CD4-positive, alpha-beta T cell treated with Interferon alpha-2 for 1 hour (primary cell): ENCODE results near the gene AKAP7.

Experiments
- DNase-seq, 2 donors: peaks; one replicate each; pipeline ENCODE4 v3.0.0-alpha.2; 2020 to 2022

The AKAP7 gene

DNA sequence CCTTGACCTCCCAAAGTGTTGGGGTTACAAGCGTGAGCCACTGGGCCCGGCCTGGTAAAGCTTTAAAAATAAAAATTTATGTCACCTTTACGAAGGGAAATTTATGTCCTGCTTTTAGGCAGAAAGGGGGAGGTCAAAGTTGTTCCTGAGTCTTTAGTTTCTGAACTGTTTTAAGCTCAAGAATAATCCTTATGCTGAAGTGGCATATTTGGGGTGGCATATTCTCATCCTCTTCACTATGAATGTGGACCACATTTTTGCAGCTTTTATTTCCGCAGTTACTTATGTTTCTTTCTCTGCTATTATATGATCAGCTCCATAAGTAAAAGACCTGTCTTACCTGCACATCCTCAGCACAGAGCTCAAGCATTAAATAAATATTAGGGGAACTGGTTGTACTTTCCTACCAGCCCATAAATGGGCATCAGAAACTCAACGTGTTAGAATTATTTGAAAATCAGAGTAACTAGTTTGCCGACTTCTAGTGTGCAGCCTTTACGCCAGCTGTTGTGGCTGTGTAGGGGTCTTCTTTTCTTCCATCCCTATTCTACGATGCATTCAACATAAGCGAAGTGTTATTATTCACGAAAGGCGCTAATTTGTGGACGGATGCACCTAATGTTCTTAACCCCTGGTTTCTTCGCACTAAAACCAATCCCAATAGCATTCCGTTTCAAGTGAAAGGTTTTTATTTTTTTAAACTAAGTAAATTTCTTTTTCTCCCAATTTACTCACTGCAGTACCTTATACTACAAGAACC, 867 bp upstream of the AKAP7 start:
- no peak for DNase-seq

DNA sequence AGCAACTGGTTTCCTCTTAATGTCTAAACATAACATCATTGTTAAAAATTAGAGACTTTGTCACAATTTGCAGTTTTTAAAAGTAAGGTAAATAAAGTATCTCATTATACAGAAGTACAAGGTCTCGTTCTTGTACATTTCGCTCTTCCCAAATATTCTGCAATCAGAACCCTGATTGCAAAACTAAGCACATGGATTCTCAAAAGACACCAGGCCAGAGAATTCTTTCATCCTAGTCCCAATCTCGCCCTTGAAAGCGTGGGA, 355 bp upstream of the AKAP7 start:
- no peak for DNase-seq

DNA sequence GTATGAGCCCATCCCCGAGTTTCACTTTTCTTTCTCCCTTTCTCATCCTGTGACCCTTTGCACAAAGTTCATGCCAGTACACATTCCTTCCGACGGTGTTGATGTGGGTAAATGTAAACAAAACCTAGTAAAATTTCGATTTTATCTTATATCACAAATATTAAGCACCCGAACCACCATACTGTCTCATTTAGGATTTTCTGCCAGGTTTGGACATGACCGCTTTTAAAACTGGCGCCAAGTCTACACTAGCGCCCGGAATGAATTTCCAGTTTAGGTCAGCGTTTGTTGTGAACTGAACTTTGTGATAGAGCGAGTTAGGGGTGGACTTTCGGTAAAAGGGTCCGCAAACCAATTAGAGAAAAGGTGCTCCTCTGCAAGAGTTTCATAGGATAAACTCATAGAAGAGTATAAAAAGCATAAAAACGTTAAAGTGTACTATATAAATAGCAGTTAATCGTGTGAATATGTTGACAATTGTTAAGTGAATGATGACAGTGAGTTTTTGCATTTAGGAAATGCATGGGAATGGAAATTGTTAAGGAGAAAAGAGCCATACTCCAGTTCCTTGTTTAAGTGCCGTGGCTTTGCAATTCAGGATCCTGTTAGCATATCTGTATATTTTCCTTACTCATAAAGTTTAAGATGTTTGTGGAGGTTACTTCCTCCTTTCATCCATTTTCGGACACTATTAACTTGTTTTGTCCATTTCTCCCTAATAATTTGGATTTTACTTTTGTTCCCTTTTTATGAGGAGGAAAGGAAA, 937 bp downstream of the AKAP7 start:
- no peak for DNase-seq

DNA sequence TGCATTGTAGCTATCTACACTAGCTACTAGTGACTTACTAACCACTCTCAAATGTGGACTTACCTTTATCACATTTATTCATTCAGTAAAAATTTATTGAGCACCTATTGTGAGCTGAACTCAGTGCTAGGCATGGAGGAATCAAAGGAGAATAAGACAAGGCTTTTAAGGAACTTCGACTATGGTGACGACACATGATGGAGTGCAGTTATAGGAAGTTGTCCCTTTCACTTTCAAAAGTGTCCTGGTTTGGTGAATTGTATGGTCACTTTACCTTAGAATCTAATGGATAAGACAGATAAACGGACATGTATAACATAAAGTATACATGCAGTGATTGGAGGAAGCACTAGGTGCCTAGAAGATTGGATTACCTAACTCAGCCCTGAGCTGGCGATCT, 4.3 kb downstream of the AKAP7 start:
- DNase-seq = no peak

DNA sequence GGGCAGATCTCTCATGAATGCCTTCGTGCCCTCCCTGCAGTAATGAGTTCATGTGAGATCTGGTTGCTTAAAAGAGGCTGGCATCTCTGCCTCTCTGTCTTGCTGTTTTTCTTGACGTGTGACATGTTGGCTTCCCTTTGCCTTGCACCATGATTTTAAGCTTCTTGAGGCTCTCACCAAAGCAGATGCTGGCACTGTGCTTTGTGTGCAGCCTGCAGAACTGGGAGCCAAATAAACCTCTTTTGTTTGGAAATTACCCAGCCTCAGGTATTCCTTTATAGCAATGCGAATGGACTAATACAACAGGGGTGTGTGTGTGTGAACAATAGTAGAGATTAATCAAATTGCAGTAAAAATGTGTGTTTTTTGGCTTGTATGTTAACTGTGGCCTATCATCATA, 8.1 kb downstream of the AKAP7 start:
- no peak for DNase-seq

DNA sequence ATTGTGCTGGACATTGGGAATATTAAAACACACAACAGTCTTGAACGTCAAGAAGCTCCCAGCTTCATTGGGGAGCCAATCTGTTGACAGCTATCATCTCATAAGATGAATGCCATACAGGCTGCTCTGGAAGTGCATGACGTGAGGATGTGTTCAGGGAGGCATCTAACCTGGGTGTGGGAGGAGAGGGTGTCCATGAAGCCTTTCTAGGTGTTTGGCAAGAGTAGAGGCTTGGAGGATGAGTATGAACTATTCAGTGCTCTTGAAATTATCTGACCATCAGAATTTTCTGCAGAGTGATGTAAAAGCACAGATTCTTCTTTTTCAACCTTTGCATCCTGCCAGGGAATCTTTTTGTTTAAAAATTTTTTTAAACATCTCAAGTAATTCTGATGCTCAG, 11.6 kb downstream of the AKAP7 start:
- no peak for DNase-seq

DNA sequence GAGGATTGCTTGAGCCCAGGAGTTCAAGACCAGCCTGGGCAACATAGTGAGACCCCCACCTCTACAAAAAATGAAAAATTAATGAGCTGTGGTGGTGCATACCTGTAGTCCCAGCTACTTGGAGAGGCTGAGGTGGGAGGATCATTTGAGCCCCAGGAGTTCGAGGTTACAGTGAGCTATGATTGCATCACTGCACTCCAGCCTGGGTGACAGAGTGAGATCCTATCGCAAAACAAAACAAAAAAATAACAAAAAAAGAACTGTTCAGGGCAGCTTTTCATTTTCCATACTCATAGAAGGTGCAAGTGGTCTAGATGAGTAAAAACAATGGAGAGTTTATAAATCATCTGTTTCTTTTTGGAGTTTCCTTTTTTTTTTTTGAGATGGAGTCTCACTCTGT, 21.1 kb downstream of the AKAP7 start:
- DNase-seq = no peak

DNA sequence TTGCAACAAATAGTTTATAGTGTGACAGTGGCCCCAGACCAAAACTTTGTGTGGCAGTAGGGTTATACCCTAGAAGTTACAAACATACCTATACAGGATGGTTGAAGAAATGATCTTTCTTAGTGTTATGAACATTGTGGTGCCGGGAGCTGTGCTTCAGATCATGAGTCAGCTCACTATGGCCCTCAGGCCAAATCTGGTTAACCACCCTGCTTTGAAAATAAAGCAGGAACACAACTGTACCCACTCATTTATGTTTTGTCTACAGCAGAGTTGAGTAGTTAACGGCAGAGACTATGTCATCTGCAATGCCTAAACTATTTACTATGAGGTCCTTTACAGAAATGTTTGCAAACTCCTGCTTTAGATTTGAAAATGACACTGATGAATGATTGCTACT, 24.3 kb downstream of the AKAP7 start:
- no peak for DNase-seq

DNA sequence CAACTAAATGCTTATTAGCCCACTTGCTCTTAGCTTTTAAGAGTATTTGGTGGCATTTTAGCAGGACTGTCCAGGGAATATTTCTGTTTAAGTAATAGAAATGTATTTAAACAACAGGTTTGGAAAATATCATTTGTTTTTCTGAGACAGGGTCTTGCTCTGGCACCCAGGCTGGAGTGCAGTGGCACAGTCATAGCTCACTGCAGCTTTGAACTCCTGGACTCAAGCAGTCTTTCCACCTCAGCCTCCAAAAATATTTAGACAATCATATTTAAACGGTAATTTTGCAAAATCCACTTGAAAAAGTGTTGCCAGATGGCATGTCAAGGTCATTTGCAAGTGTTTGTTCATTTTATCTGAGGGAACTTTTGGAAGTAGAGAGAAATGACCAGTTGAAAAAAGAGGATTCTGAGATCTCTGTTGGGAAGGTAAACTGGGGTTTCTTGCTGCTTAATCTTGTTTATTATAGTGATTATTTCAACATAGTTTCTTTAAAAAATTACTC, 25.0 kb downstream of the AKAP7 start:
- no peak for DNase-seq

DNA sequence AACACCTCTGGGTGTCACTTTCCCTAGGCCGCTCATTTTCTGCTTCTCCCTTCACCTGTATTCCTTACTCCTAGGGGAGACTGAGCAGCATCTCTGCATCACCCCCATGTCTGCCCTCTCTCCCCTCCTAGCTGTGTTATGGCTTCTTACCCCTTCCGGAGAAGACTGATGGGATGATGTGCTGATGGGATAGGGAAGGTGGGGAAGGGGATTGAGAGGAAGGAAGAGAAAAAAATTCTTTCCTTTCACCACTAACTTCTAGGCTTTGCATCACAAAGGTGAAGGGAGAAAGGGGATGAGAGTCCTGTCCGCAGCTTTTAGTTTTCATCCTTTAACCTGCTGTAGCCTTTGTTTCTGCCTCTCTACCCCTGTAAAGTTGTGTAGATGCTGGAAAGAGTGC, 26.7 kb downstream of the AKAP7 start:
- DNase-seq = no peak

DNA sequence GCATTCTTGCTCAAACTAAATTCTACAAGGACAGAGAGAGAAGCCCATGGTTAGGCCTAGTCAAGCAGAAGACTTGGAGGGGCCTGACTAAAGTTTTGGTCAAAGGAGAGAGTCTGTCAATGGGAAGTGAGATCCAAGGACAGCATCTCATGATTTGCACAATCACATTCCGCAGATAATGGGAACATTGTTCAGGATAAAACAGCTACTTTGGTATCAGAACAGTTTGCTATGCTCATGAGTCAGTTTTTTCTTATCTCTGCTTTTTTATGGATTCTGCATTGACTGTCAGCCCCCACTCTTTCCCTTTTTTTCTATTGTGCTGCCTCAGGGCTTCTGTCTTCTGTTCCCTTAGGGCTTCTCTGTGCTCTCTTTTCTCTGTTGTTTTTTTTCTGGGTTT, 28.6 kb downstream of the AKAP7 start:
- DNase-seq = no peak

DNA sequence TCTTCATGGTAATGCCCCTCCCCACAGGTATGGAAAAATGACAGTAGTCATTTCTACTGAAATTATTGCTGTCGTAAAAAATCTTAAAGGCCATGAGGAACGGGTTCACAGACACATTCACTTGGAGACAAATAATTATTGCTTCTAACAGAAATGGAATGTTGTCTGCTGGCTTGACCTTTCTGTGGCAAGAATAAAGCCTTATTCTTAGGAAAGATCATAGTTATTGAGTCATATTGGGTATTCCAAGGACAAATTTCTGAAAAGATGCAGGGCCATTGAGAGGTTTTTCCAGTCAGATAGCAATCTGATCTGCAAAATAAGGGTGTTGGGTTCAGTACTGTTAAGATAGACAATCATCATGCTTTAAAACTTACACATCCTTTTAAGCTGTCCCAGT, 29.2 kb downstream of the AKAP7 start:
- DNase-seq = no peak

DNA sequence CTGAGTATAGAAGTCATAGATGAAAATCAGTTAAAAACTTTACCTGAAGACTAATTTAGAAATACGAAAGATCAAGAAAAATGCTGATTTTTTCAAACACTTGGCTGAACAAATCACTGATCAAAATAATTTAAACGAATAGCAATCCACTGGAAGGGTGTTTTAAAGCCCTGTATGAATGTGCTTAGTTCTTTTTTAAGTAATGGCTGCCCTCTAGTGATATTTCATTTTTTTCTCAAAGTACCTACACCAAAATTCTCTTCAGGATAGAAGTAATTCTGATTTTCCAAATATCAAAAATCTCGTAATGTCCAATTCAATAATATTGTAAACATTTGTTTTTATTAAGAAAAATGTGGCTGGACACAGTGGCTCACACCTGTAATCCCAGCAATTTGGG, 32.5 kb downstream of the AKAP7 start:
- DNase-seq = no peak

DNA sequence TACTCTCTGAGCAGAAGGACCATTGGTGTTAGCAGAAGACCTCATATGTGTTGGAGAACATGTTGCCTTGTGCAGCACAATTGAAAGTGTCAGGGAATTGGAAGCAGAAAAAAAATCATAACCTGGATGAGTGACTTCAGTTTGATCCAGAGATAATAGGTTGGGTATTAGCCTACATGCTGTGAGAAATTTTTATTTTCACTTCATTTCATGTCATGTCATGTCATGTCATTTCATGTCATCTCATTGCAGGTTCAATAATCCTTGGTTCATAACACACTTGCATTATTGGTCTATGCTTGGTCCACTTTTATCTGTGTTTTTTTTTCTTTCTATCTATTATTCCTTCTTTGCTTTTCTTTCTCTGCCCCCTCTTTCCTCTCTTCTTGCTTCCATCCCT, 34.3 kb downstream of the AKAP7 start:
- no peak for DNase-seq

DNA sequence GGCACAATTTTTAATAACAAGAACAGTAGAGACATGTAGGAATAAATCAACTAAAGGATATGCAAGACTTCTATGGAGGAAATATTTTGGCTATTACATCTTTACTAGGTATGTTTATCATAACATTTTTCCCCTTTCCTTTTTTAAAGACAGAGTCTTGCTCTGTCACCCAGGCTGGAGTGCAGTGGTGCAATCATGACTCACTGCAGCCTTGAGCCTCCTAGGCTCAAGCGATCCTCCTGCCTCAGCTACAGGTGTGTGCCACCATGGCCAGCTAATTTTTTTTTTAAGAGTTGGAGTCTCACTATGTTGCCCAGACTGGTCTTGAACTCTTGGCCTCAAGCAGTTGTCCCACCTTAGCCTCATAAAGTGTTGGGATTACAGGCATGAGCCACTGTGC, 37.0 kb downstream of the AKAP7 start:
- no peak for DNase-seq

DNA sequence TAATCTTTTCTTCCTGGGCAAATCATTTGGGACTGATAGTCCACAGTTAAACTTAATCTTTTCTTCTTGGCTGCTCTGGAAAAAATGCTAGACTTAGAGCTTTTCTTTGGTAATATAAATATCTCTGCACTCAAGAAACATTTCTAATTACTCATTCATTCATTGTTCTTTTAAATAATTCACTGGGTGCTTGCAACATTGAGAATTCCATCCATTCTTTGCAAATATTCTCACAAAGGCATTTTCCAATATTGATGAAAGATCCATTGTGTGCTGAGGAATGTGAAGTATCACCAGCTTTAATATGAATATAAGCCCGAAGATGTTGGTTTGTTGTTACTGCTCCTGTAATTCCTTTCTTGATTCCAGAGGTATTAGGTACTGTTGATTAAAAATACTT, 38.4 kb downstream of the AKAP7 start:
- no peak for DNase-seq

DNA sequence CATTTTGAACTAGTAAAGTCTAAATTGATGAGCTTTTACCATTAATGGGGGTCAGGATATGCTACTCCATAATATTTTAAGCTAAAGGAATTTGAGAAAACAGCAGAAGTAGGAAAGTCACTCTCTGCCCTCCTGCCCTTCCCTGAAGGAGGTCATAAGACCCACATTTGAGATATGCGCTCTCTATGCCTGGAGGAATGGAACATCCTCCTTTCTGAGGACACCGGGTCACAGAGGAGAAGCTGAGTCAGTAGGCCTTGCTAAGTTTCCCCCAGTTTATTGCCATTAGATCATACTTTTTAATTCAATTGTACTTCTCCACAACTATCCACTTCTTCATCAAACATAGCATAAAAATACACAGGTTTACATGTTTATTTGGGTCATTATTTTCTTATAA, 40.3 kb downstream of the AKAP7 start:
- DNase-seq = no peak

DNA sequence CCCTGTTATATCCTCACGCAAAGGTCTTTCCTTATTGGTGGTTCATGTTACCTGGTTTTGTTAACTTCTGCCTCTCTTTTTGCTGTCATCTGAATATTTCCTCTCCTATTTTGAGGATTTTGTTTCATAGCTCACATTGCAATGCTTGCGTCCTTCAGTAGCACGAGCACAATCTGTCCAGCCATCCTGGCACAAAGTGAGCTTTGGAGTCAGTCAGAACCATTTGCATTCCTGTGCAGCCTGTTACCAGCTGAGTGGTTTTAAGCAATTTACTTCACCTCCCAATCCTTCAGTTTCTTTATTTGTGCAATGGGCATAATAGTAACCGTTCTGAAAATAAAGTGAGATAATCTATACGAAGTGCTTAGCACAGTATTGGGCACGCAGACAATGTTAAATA, 42.7 kb downstream of the AKAP7 start:
- DNase-seq = no peak

DNA sequence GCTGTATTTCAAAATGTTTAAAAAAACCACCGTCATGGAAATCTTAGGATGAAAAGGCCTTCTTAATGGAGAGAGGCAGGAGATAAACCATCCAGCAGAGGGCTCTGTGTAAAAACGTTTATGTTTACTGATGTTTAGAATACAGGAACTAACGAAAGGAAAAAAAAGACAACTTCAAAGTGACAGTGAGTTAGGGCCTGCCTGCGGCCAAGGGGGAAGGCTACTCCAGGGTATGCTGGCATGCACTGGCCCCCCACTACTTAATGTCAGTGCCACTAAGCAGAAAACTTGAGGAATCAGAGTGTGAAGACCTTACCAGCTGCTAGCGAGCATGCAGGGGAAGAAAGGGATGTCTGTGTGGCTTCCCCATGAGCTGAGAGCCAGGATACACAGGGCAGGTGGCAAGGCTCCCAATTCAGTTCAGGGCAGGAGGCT, 47.7 kb downstream of the AKAP7 start:
- DNase-seq = peak; percentile 7 to 62

DNA sequence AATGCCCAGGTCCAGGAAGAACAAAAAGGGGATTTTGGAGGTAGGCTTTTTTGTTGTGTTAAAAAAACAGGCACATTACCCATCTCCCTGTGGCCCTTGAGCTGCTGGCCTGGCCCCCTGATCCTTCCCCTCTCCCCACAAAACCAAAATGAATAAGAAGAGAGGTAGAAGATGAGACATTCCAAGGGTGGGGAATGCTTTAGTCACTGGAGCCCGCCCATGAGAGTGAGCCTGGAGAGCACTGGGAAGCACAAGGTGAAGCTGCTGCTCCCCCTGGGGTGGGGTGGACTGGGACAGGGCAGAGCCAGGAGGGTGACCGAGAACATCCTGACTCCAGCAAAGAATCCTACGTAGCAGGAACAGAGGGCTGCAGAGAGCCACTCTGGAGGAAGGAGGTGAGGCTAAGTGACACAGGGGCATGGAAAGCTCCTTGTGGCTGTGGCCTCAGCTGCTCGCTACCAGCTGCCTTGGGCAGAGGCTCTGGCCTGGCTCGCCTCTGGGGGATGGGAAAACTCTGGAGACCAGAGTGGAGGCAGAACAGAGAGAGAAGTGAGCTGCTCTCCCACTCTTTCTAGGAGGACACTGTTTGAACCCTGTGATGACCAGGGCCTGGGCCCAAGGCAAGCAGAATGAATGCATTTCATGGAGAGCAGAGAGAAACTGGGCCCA, 48.3 kb downstream of the AKAP7 start:
- DNase-seq = no peak

DNA sequence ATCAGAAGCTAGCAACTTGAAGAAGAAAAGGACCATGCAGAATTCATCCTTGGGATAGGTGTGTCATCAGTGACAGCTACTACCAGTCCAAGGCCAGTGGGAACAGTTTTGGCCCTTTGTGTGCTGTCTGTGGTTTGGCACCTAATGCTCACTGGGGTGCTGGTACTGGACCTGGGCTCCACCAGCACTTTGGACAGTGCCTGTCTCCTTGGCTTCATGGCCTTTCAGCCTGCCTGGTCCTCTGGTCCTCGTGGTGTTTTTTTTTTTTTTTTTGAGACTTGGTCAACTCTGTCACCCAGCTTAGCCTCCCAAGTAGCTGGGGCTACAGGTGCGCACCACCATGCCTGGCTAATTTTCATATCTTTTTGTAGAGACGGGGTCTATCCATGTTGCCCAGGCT, 56.3 kb downstream of the AKAP7 start:
- DNase-seq = no peak

DNA sequence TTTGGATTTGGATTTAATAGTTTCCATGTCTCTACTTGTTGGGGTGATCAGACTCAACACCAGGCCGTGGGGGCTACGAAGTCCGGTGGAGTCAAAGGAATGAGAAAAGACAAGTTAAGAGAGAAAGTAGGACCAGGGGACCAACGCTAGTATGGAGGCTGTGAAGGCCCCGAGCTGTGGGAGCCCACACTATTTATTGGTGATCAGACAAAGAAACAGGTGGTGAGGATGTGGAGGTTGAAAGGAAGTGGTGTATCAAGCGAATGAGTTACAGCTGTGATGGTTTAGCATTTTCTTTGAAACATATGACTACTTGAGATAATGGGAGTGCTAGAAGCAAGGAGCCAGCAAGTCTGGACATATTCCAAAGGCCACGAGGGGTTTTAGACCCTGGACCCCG, 62.4 kb downstream of the AKAP7 start:
- DNase-seq = peak in 1 of 2 donors; percentile 51

DNA sequence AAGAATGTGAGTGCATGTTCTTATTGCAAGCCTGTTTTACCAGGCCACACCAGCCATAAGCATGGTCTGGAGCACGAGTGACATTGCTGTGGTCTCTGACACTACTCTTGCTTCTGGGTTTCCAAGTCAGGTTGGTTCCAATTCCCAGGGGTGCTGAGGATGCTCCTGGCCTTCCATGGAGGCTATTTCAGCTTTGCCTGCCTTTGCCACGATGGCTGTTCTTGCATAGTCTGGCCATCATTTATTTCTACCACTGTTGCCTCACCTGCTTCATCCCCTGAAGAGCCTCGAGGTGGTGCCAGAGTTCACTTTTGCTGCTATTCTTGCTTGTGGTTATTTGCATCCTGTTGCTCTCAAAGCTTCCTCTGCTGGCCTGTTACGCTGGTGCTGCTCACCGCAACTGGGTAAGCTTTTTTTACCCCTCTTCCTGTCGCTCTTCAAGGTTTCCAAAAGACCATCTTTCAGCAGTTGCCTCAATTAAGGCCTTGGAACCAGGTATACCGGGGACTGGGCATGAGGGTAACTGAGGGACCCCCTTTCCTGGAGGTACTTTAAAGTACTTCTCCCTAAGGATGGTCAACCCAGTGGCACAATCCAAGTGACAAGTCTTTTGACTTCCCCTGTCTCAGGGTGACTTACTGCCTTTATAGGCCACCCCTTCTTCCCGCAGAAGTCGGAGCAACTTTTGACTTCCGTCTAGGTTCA, 64.5 kb downstream of the AKAP7 start:
- DNase-seq = peak; percentile 84 to 88
